HepG2 (cell line): ENCODE data around the gene TMEM258. TPM values are rescaled to one million over a fixed set of nuclear protein-coding genes. Genes with fewer than 3 reads are reported as not detected.

Experiments
- AHR ChIP-seq: IDR thresholded peaks from 2 replicates; pipeline ENCODE4 v1.6.1; 2018; ENCODE audit warnings: missing genetic modification reagents, missing compliant biosample characterization
- CC2D1A ChIP-seq: sonication (generic); formaldehyde crosslinking; IDR thresholded peaks from 2 replicates; pipeline ENCODE4 v1.8.1; 2023; ENCODE audit warnings: mild to moderate bottlenecking, missing genetic modification reagents
- CENPX ChIP-seq: sonication (generic); formaldehyde crosslinking; IDR thresholded peaks from 2 replicates; pipeline ENCODE4 v1.9.0; 2021; ENCODE audit warnings: mild to moderate bottlenecking, missing genetic modification reagents, moderate library complexity
- E2F5 ChIP-seq: sonication (generic); formaldehyde crosslinking; conservative IDR thresholded peaks from 2 replicates; pipeline ENCODE4 v1.4.0; 2020; ENCODE audit warnings: missing genetic modification reagents
- FOXP1 ChIP-seq, 2 experiments: fragments of 450-650 bp in 1 of 2; IDR thresholded peaks; 2 replicates each; pipeline ENCODE4 v1.6.1; 2017 to 2018; ENCODE audit warnings: antibody characterized with exemption in 1 of 2
- KDM2A ChIP-seq: sonication (generic); formaldehyde crosslinking; IDR thresholded peaks from 2 replicates; pipeline ENCODE4 v1.4.0; 2020; ENCODE audit warnings: low read depth, missing genetic modification reagents, borderline replicate concordance
- LRRFIP1 ChIP-seq: sonication (generic); formaldehyde crosslinking; conservative IDR thresholded peaks from 2 replicates; pipeline ENCODE4 v1.4.0; 2020; ENCODE audit warnings: missing genetic modification reagents
- RARA ChIP-seq: IDR thresholded peaks from 2 replicates; pipeline ENCODE4 v1.6.1; 2016; ENCODE audit warnings: missing genetic modification reagents, missing compliant biosample characterization
- SALL2 ChIP-seq: sonication (generic); formaldehyde crosslinking; IDR thresholded peaks from 2 replicates; pipeline ENCODE4 v1.8.1; 2023; ENCODE audit warnings: mild to moderate bottlenecking, missing genetic modification reagents, inconsistent platforms
- SKI ChIP-seq: fragments of 450-650 bp; IDR thresholded peaks from one replicate; pipeline ENCODE4 v1.6.1; 2018; ENCODE audit warnings: mild to moderate bottlenecking; ENCODE audit not compliant: partially characterized antibody
- SP5 ChIP-seq: IDR thresholded peaks from 2 replicates; pipeline ENCODE4 v1.6.1; 2016; ENCODE audit warnings: low read depth, borderline replicate concordance
- STAG1 ChIP-seq: sonication (generic); formaldehyde crosslinking; IDR thresholded peaks from 2 replicates; pipeline ENCODE4 v1.4.0; 2020; ENCODE audit warnings: missing genetic modification reagents
- ZKSCAN8 ChIP-seq: IDR thresholded peaks from 2 replicates; pipeline ENCODE4 v1.6.1; 2016; ENCODE audit warnings: borderline replicate concordance, missing genetic modification reagents, missing compliant biosample characterization
- ZMAT3 ChIP-seq: sonication (generic); formaldehyde crosslinking; conservative IDR thresholded peaks from 2 replicates; pipeline ENCODE4 v1.7.0; 2021; ENCODE audit warnings: missing genetic modification reagents
- ZMYM2 ChIP-seq: sonication (generic); formaldehyde crosslinking; IDR thresholded peaks from 2 replicates; pipeline ENCODE4 v1.8.0; 2022; ENCODE audit warnings: mild to moderate bottlenecking, missing genetic modification reagents
- ZNF274 ChIP-seq: sonication (generic); formaldehyde crosslinking; IDR thresholded peaks from 2 replicates; pipeline ENCODE4 v1.5.1; 2020; ENCODE audit warnings: mild to moderate bottlenecking, missing genetic modification reagents
- ZNF33A ChIP-seq: sonication (generic); formaldehyde crosslinking; IDR thresholded peaks from 2 replicates; pipeline ENCODE4 v1.5.1; 2020; ENCODE audit warnings: missing genetic modification reagents, mild to moderate bottlenecking, moderate library complexity, borderline replicate concordance
- ZNF572 ChIP-seq: sonication (generic); formaldehyde crosslinking; IDR thresholded peaks from 2 replicates; pipeline ENCODE4 v1.5.1; 2020; ENCODE audit warnings: mild to moderate bottlenecking, missing genetic modification reagents
- ZNF784 ChIP-seq: sonication (generic); formaldehyde crosslinking; IDR thresholded peaks from 2 replicates; pipeline ENCODE4 v1.5.1; 2020; ENCODE audit warnings: missing genetic modification reagents, mild to moderate bottlenecking, borderline replicate concordance
- ZNF792 ChIP-seq: IDR thresholded peaks from 2 replicates; pipeline ENCODE4 v1.6.1; 2016
- ZNF891 ChIP-seq: sonication (generic); formaldehyde crosslinking; IDR thresholded peaks from 2 replicates; pipeline ENCODE4 v1.5.0; 2020; ENCODE audit warnings: mild to moderate bottlenecking, missing genetic modification reagents
- polyA plus RNA-seq, 8 experiments: library from polyadenylated mRNA; depleted of rRNA in 3 of 8; stranded (reverse) in 7 of 8; unstranded in 1 of 8; fragments of >200 nt; fragmentation: Illumina TruSeq in 4 of 8; extraction: Trizol in 4 of 8; gene quantifications; 2 replicates each; pipeline versions ENCODE4 v1.2.1 to v1.2.3, GENCODE V29; 2011 to 2016; ENCODE audit warnings: low read depth in 4 of 8, missing spikeins in 1 of 8, mixed read lengths in 1 of 8; ENCODE audit not compliant: insufficient read depth in 1 of 8
- total RNA-seq, 5 experiments: library from RNA; depleted of rRNA; stranded (reverse); fragments of >200 nt; fragmentation: Illumina TruSeq; extraction: Trizol; gene quantifications; 2 replicates each; pipeline ENCODE4 v1.2.3, GENCODE V29; 2016; ENCODE audit warnings: low read depth in 1 of 5
- TF ChIP-seq, protein P1 (sequence below): sonication (generic); formaldehyde crosslinking; IDR thresholded peaks from 2 replicates; pipeline ENCODE4 v1.5.0; 2020; ENCODE audit warnings: missing genetic modification reagents
- TF ChIP-seq, protein P2 (sequence below): sonication (generic); formaldehyde crosslinking; IDR thresholded peaks from 2 replicates; pipeline ENCODE4 v1.5.0; 2020; ENCODE audit warnings: mild to moderate bottlenecking, missing genetic modification reagents, moderate library complexity

Gene TMEM258
- total and polyA plus RNA-seq, 2 of the 13 experiments (the other 11 are each of a cell fraction or from before 2014, with no cell fraction given), result 175 to 424 TPM

DNA sequence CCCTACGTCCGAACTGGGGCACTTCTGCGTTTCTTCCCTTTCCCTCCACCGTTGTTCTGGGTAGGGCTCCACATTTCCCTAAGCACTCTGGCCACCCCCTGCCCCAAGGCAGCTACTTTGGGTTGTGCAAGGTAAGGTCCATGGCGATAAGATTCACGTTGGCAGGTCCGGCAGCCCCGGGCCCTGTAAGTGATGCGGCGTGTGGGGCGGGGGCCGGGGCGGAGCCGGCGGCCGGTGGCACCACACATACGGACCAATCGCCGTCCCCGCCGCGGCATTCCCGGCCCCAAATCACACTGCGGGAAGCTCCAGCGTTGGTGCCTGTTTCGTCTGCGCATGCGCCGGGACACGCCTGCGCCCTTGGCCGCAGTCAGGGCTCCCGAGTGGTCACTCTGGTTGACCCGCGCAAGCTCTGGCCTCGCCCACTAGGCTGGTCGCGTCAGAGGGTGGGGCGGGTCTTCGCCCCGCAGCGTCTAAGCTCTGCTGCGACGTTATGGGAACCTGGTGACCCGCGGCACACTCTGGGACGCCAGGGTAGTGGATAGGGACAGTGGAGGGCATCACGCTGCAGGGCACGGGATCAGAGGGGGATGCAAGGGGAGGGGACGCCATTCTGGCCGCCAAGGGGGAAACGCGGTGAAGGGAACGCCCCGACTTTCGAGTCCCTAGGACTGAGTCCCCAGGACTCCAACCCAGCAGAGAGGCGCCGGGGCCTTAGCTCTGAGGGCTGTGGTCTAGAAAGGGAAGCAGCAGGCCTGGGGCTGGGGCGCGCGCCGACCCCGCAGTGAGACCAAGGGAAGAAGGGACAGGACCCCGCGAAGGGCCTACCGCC, 22.8 kb upstream of the TMEM258 start (continued):
- TF ChIP-seq SP5 (CRISPR knock-in tag) (no peak; the same call in 1 of the 2 replicates), ZMYM2 (CRISPR knock-in tag) (no peak), ZNF792 (CRISPR knock-in tag) (peak; percentile 32; the same call in 1 of the 2 replicates), ZKSCAN8 (CRISPR knock-in tag) (no peak), SALL2 (peak; percentile 84), KDM2A (CRISPR knock-in tag) (peak; percentile 77), ZNF33A (CRISPR knock-in tag) (no peak), AHR (CRISPR knock-in tag) (no peak; the same call in 1 of the 2 replicates), SKI (peak; percentile 27), ZNF891 (CRISPR knock-in tag) (peak; percentile 60; the same call in 1 of the 2 replicates), ZNF572 (CRISPR knock-in tag) (no peak; the same call in 1 of the 2 replicates), ZMAT3 (CRISPR knock-in tag) (peak; percentile 13; the same call in 1 of the 2 replicates), CENPX (CRISPR knock-in tag) (no peak), E2F5 (CRISPR knock-in tag) (0 out of 2 replicates have a peak, but pooled peaks have one; percentile 11), CC2D1A (no peak), LRRFIP1 (CRISPR knock-in tag) (no peak), RARA (CRISPR knock-in tag) (no peak), STAG1 (no peak), ZNF784 (CRISPR knock-in tag) (no peak), ZNF274 (CRISPR knock-in tag) (no peak), FOXP1 (IDR thresholded peaks at IDR 0.05) (no peak), FOXP1 (CRISPR knock-in tag; IDR thresholded peaks at IDR 0.05) (no peak)
- TF ChIP-seq, protein P1, sequence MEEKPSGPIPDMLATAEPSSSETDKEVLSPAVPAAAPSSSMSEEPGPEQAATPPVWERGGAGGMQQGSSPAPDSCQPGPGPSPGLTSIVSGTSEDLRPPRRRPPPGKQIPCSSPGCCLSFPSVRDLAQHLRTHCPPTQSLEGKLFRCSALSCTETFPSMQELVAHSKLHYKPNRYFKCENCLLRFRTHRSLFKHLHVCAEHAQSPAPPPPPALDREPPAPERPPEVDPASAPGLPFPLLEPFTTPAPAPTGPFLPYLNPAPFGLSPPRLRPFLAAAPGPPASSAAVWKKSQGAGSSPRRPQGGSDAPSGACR, result peak; percentile 89
- TF ChIP-seq, protein P2, sequence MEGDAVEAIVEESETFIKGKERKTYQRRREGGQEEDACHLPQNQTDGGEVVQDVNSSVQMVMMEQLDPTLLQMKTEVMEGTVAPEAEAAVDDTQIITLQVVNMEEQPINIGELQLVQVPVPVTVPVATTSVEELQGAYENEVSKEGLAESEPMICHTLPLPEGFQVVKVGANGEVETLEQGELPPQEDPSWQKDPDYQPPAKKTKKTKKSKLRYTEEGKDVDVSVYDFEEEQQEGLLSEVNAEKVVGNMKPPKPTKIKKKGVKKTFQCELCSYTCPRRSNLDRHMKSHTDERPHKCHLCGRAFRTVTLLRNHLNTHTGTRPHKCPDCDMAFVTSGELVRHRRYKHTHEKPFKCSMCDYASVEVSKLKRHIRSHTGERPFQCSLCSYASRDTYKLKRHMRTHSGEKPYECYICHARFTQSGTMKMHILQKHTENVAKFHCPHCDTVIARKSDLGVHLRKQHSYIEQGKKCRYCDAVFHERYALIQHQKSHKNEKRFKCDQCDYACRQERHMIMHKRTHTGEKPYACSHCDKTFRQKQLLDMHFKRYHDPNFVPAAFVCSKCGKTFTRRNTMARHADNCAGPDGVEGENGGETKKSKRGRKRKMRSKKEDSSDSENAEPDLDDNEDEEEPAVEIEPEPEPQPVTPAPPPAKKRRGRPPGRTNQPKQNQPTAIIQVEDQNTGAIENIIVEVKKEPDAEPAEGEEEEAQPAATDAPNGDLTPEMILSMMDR, result 0 out of 2 replicates have a peak, but pooled peaks have one; percentile 2
